SK-N-SH (cell line): Measurements from ENCODE around the gene ZNF219. TPM values are rescaled to one million over a fixed set of nuclear protein-coding genes. Genes with fewer than 3 reads are reported as not detected.

ENCODE experiments used
- CTCF ChIA-PET: fragments of 300-600, 350-600 bp; formaldehyde crosslinking; extraction: SDS; loops from one replicate; lab custom pipeline; 2021; lab: Yijun Ruan, JAX
- POLR2A ChIA-PET: fragments of 350-600 bp; sonication (Branson Sonifier 250); formaldehyde crosslinking; extraction: SDS; loops from one replicate; lab custom pipeline; 2020; ENCODE audit warnings: antibody characterized with exemption, inconsistent platforms; lab: Yijun Ruan, JAX
- DNase-seq: peaks from one replicate; pipeline ENCODE4 v3.0.0; 2012
- H2AFZ ChIP-seq: fragments of 200-600 bp; sonication (generic); 2 replicates; pipeline ENCODE4 v1.8.1; 2016; ENCODE audit warnings: antibody characterized with exemption, mild to moderate bottlenecking, low read depth
- H3F3A ChIP-seq: fragments of 200-600 bp; sonication (generic); replicated peaks from 2 replicates; pipeline ENCODE3; 2016; ENCODE audit warnings: antibody characterized with exemption, mild to moderate bottlenecking; ENCODE audit not compliant: insufficient read depth
- H3K27ac ChIP-seq, 2 experiments: fragments of 200-500 bp in 1 of 2; fragments of 200-600 bp in 1 of 2; sonication (Bioruptor generic) in 1 of 2; sonication (generic), shearing (Covaris generic) in 1 of 2; 2 replicates each; pipeline versions ENCODE4 v1.5.1 to v1.6.1; 2014 to 2016; ENCODE audit warnings: low read depth in 2 of 2, inconsistent platforms in 1 of 2, low read length in 1 of 2, mild to moderate bottlenecking in 1 of 2, mixed read lengths in 1 of 2
- H3K27me3 ChIP-seq: fragments of 200-600 bp; sonication (generic), shearing (Covaris generic); 2 replicates; pipeline ENCODE4 v1.6.1; 2016; ENCODE audit warnings: mixed run types; ENCODE audit not compliant: insufficient read depth
- H3K36me3 ChIP-seq, 2 experiments: fragments of 200-500 bp in 1 of 2; fragments of 200-600 bp in 1 of 2; sonication (Bioruptor generic) in 1 of 2; sonication (generic) in 1 of 2; replicated peaks in 1 of 2; 2 replicates each; pipeline versions ENCODE3 to v1.5.1; 2014 to 2016; ENCODE audit warnings: low read length in 1 of 2, mild to moderate bottlenecking in 1 of 2; ENCODE audit not compliant: insufficient read depth in 2 of 2, control insufficient read depth in 1 of 2
- H3K4me1 ChIP-seq, 2 experiments: fragments of 200-500 bp in 1 of 2; fragments of 200-600 bp in 1 of 2; sonication (Bioruptor generic) in 1 of 2; sonication (generic), shearing (Covaris generic) in 1 of 2; 2 replicates each; pipeline versions ENCODE4 v1.5.1 to v1.6.1; 2014 to 2016; ENCODE audit warnings: low read depth in 1 of 2, low read length in 1 of 2, mixed run types in 1 of 2; ENCODE audit not compliant: insufficient read depth in 2 of 2, control insufficient read depth in 1 of 2
- H3K4me2 ChIP-seq: fragments of 200-600 bp; sonication (generic), shearing (Covaris generic); 2 replicates; pipeline ENCODE4 v1.6.1; 2017; ENCODE audit warnings: mixed run types
- H3K4me3 ChIP-seq, 2 experiments: fragments of 200-500 bp in 1 of 2; fragments of 200-600 bp in 1 of 2; sonication (Bioruptor generic) in 1 of 2; sonication (generic), shearing (Covaris generic) in 1 of 2; 2 replicates each; pipeline versions ENCODE4 v1.5.1 to v1.8.1; 2014 to 2016; ENCODE audit warnings: low read depth in 2 of 2, inconsistent platforms in 1 of 2, low read length in 1 of 2, mild to moderate bottlenecking in 1 of 2, mixed read lengths in 1 of 2, moderate library complexity in 1 of 2
- H3K79me2 ChIP-seq: fragments of 200-600 bp; sonication (generic); 2 replicates; pipeline ENCODE4 v1.8.1; 2017; ENCODE audit warnings: mild to moderate bottlenecking; ENCODE audit not compliant: insufficient read depth
- H3K9ac ChIP-seq: fragments of 200-600 bp; sonication (generic); 2 replicates; pipeline ENCODE4 v1.6.1; 2017; ENCODE audit warnings: mixed run types
- H3K9me2 ChIP-seq: fragments of 200-600 bp; sonication (generic); 2 replicates; pipeline ENCODE4 v1.6.1; 2017; ENCODE audit warnings: mixed run types
- H3K9me3 ChIP-seq: fragments of 200-600 bp; sonication (generic); 2 replicates; pipeline ENCODE4 v1.6.1; 2017; ENCODE audit warnings: mixed run types, mild to moderate bottlenecking, moderate library complexity
- H4K20me1 ChIP-seq: fragments of 200-600 bp; sonication (generic); 2 replicates; pipeline ENCODE4 v1.6.1; 2017; ENCODE audit warnings: mild to moderate bottlenecking, mixed run types; ENCODE audit not compliant: insufficient read depth
- CHD2 ChIP-seq: fragments of 150-350 bp; IDR thresholded peaks from 2 replicates; pipeline ENCODE4 v1.6.1; 2018; ENCODE audit warnings: low read length; ENCODE audit not compliant: partially characterized antibody
- CTCF ChIP-seq: fragments of 200-600 bp; sonication (generic); IDR thresholded peaks from 2 replicates; pipeline ENCODE4 v1.6.1; 2017; ENCODE audit warnings: antibody characterized with exemption, mild to moderate bottlenecking, moderate library complexity
- ELF1 ChIP-seq: IDR thresholded peaks from 2 replicates; pipeline ENCODE4 v1.4.0; 2012
- GATA2 ChIP-seq: sonication (generic); formaldehyde crosslinking; IDR thresholded peaks from 2 replicates; pipeline ENCODE4 v1.5.0; 2020; ENCODE audit warnings: mild to moderate bottlenecking, missing genetic modification reagents
- JUND ChIP-seq: IDR thresholded peaks from 2 replicates; pipeline ENCODE4 v1.4.0; 2012
- MEF2A ChIP-seq: IDR thresholded peaks from 2 replicates; pipeline ENCODE4 v1.4.0; 2012; ENCODE audit warnings: low read depth, borderline replicate concordance
- MXI1 ChIP-seq: IDR thresholded peaks from 2 replicates; pipeline ENCODE4 v1.6.1; 2012; ENCODE audit warnings: mild to moderate bottlenecking, low read depth, low read length, improper control_type of control experiment
- NRF1 ChIP-seq: IDR thresholded peaks from 2 replicates; pipeline ENCODE4 v1.6.1; 2012; ENCODE audit warnings: low read depth, mild to moderate bottlenecking, low read length
- RXRA ChIP-seq: IDR thresholded peaks from 2 replicates; pipeline ENCODE4 v1.4.0; 2012; ENCODE audit warnings: low read depth, mild to moderate bottlenecking, borderline replicate concordance
- SIN3A ChIP-seq: IDR thresholded peaks from 2 replicates; pipeline ENCODE4 v1.6.1; 2012; ENCODE audit warnings: low read depth, mild to moderate bottlenecking, low read length, moderate library complexity, borderline replicate concordance
- SMC3 ChIP-seq: IDR thresholded peaks from 2 replicates; pipeline ENCODE4 v1.6.1; 2012; ENCODE audit warnings: low read depth, low read length, improper control_type of control experiment
- YY1 ChIP-seq: IDR thresholded peaks from 2 replicates; pipeline ENCODE4 v1.4.0; 2012; ENCODE audit warnings: low read depth, mild to moderate bottlenecking
- ZBTB33 ChIP-seq: IDR thresholded peaks from 2 replicates; pipeline ENCODE4 v1.4.0; 2012; ENCODE audit warnings: low read depth, borderline replicate concordance
- WGBS: methylation state at CpG from one replicate; pipeline ENCODE4 v1.1.6; 2017; ENCODE audit warnings: low lambda C conversion rate; 5-methylcytosine and 5-hydroxymethylcytosine counted together
- polyA plus RNA-seq, 3 experiments: library from polyadenylated mRNA; depleted of rRNA; stranded (reverse); fragments of >200 nt; gene quantifications; 2 replicates each; pipeline ENCODE4 v1.2.3, GENCODE V29; 2012

ZNF219 gene
- polyA plus RNA-seq, 1 of the 3 experiments (the other 2 are of a cell fraction): 24.1 TPM

- no peak for TF ChIP-seq CTCF
- TF ChIP-seq YY1: no peak
- TF ChIP-seq ZBTB33: no peak
- no peak for TF ChIP-seq ELF1
- no peak for TF ChIP-seq GATA2 (CRISPR knock-in tag)
- TF ChIP-seq CHD2: no peak
- no peak for TF ChIP-seq JUND
- no peak for TF ChIP-seq SMC3
- TF ChIP-seq MEF2A: no peak
- TF ChIP-seq NRF1: no peak
- no peak for TF ChIP-seq SIN3A
- TF ChIP-seq MXI1: no peak
- TF ChIP-seq, all 33 proteins: peak for 0
These were observed 49.2 kb downstream of the ZNF219 start (continued) for GRCh38 chr14:21049271-21049673.

- Histone ChIP-seq H3K9ac (no peak overlapping the region), H3K79me2 (no peaks in the 10 kb centered on the region), H2AFZ (no peak overlapping the region), H4K20me1 (no peaks in the 10 kb centered on the region), H3K36me3 (no peaks in the 10 kb centered on the region), H3K27me3 (no peaks in the 10 kb centered on the region), H3K9me2 (no peaks in the 10 kb centered on the region), H3K4me2 (no peak overlapping the region), H3K4me1 (peaks cover 0 to 9% of the 10 kb centered on the region in 2 experiments; a peak in 1 of 4 replicates), H3K27ac (no peak overlapping the region), H3F3A (peaks cover 9% of the 10 kb centered on the region), H3K9me3 (no peaks in the 10 kb centered on the region)
- POLR2A ChIA-PET: no interaction called here
- WGBS: 94% methylated on average over 2 of the region's 2 CpGs
- CTCF ChIA-PET: interaction anchor here (1.6 to 3.0 kb wide), 4 partner anchors 8 to 44 kb away, joined by 7 to 14 read pairs (median 10); no protein-coding TSS in a partner anchor
- no peak for DNase-seq
- no peak for TF ChIP-seq RXRA
- TF ChIP-seq MXI1: no peak
- TF ChIP-seq CTCF: no peak
- TF ChIP-seq, all 33 proteins: peak for 0
- H3K4me3 ChIP-seq: no peak overlapping the region
These were observed 49.8 kb downstream of the ZNF219 start for GRCh38 chr14:21048638-21049037.
